ENCODE data around the gene TRMT2B.
"Not testable (repeated sequence)": the region's sequence is repeated elsewhere in the genome, so short reads cannot be mapped to it uniquely, and the experiment has no call there.

Gene TRMT2B, protein sequence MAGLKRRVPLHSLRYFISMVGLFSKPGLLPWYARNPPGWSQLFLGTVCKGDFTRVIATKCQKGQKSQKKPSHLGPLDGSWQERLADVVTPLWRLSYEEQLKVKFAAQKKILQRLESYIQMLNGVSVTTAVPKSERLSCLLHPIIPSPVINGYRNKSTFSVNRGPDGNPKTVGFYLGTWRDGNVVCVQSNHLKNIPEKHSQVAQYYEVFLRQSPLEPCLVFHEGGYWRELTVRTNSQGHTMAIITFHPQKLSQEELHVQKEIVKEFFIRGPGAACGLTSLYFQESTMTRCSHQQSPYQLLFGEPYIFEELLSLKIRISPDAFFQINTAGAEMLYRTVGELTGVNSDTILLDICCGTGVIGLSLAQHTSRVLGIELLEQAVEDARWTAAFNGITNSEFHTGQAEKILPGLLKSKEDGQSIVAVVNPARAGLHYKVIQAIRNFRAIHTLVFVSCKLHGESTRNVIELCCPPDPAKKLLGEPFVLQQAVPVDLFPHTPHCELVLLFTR

DNA sequence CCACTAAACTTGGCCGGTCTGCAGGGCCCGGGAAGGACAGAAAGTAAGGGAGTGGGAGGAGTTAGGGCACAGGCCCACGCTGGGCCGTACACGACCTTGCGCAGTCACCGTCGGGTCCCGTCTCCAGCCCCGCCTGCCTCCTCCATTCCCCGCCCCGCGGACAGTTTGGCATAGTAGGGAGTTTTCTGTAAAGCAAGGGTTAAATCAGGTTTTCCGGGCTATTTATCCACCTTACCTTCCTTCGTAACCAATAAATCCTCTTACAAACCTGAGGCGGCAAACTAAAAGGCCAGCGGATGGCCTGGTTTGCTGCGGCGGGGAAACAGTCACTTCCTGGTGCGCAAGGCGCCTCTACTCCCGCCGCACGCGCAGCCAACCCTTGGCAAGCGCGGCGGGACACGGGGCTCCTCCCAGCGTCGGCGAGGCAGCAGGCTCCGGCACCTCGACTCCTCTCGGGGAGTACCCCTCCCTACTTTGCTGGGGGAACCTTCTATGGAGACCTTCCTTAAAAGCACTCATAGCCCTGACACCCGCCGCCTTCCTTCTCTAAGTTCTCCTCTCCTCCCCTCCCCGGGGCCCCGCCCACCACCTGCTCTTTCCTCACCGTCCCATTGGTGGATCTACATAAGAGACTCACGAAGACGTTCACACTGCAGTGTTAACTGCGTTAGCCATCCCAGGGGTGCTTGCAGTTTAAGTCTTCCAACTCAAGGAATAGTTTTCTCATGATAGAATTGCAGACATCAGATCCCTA, at the start of gene TRMT2B:
Gene TRMT2B, minus strand, starts transcription at position 563 of the 754 bp plus-strand sequence. CDS start 9,822 bp downstream, outside the sequence.
- DNase-seq, result peak; percentile 82

GRCh38 chrX:101097546-101098453, 45.9 kb upstream of the TRMT2B start, which contains the start of gene CENPI:
Gene CENPI (plus strand): TSS chrX:101098204. CDS start chrX:101101071, 2,867 bp downstream.
- peak; percentile 94 for DNase-seq

- no peak for DNase-seq
These were observed 39.9 kb upstream of the TRMT2B start for GRCh38 chrX:101091817-101092216.

DNA sequence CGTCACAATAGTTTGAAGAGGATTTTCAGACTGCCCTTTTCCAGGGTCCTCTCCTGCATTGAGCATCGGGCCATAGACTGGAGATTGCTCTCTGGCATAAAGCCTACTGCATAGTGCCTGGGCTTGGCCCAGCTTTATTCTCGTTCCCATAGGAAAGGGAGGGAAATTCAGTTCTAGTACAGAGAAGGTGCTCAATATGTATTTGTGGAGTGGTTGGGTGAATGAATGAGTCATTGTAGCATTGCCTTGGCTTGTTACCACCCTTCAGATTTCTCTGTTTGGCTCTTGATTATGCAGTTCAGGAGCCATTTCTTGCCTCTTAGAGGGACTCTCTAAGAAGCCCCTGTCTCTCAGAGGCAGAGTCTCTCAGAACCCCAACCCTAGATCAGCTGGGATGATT, 29.3 kb upstream of the TRMT2B start:
- no peak for DNase-seq

- DNase-seq, result no peak
These were observed 28.6 kb upstream of the TRMT2B start for GRCh38 chrX:101080326-101081124.

DNA sequence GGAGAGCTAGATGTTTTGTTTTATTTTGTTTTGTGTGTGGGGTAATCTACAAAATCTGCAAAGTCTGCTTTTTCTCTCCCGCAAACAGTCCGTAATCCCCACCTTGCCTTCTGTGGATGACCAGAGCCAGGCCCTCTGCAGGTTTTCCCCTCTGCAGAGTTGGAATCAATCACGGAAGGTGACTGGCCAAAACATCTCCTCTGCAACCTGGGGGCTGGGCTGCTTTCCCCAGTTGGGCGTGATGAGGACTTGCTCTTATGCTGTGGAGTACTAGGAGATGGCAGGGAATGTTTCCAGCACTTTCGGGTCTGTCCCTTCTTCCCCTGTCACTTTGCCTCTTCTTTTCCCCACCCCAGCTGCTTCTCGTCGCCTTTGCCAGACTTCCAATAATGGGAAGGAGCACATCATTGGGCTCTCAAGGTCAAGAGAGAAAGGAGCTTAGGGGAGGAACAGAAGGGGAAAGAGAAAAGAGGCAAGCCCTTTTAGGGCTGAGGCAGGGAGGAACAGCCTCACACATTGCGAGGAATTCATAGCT, 27.9 kb upstream of the TRMT2B start:
- DNase-seq, result no peak

- no peak for DNase-seq
These were observed 27.0 kb upstream of the TRMT2B start, which contains the start of gene TMEM35A for GRCh38 chrX:101078716-101079598. Gene TMEM35A (plus strand): TSS chrX:101078879. CDS start chrX:101079003, 124 bp downstream.

- no peak for DNase-seq
These were observed 19.7 kb upstream of the TRMT2B start for GRCh38 chrX:101071582-101071981.

DNA sequence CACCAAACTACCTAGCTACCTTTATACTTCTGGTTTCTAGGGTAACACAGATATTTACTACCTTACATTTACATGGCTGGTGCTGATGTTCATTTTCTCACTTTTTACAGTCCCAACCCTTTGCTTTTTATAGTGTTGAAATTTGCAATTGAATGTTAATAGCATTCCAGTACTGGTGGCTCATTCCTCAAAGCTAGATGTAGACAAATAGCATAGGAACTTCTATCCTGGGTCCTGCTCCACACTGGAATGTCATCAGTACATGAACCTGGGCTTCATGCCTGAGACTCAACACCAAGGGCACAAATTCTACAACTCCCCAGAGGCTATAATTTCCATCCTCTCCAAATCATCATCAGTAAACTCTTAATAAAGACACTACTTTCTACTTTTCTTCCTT, 10.3 kb upstream of the TRMT2B start:
- DNase-seq, result no peak

DNA sequence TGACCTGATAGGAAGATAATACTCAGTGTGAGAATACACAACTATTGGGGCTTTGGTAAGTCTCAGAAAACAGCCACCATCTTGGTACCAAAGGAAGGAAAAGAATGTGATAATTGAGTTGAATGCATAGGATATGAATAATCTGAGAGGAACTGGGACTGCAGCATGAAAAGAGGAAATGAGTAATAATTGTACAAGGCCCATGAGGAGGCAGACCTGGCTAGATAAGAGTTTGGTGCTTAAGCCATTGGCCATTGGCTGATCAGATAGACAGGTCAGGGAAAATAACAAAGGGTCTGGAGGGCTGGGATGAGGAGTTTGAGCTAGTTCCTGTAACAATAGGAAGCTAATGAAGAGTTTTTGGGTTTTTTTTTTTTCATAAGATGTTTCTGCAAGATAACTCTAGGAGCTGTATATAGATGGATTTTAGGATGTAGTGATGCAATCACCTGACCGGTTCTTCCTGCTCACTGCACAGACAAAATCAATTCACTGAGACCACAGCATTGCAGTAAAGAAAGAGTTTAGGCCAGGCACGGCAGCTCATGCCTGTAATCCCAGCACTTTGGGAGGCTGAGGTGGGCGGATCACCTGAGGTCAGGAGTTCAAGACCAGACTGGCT, 5.3 kb upstream of the TRMT2B start:
- DNase-seq, result peak; percentile 46

DNA sequence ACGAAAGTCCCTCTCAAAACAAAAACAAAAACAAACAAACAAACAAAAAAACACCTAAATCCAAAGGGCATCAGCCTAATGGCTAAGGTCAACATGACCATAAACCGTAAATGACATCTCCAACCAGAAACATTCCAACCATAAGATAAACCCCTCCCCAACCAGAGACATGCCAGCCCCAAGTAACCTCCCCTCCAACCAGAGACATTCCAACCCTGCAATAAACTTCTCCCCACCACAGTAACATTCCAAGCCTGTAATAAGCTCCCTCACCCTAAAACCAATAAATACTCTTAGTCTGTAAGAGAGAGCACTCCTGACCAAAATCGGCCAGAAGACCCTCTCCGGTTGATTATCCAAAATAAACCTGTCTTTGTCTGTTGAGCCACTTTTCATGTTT, 4.6 kb upstream of the TRMT2B start:
- DNase-seq, result not testable (repeated sequence)

DNA sequence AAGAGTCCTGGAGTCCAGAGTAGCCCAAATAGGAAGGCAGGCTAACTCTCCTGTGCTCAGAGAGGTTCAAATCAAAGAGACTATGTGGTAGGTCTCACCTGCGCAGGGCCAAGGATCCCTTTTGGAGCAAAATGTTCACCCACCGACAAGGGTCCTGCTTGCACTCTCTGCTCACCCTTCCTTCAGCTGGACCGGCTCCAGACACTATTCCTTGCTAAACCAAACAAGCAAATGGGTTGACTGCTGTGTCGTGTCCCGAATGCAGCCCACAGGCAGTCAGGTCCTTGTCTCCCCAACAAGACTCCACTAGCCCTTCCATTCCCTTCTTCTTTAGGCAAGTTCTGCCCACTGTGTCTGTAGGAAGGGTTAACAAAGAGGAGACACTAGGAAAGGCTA, 760 bp downstream of the TRMT2B start:
- DNase-seq, result peak; percentile 3

DNA sequence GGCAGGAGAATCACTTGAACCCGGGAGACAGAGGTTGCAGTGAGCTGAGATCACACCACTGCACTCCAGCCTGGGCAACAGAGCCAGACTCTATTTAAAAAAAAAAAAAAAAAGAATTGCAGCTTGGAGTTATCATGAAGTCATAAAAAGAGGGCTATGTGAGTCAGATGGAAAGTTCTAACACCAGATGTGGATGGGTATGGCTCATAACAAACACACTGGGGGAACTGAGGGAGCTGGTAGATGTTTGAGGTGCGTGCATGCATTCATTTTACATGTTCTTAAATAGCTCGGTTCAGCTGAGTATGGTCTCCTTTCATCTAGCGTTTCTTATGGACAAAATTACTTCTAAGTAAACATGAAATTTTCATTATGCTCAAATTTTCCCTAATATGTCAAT, 11.7 kb downstream of the TRMT2B start:
- peak; percentile 51 for DNase-seq

DNA sequence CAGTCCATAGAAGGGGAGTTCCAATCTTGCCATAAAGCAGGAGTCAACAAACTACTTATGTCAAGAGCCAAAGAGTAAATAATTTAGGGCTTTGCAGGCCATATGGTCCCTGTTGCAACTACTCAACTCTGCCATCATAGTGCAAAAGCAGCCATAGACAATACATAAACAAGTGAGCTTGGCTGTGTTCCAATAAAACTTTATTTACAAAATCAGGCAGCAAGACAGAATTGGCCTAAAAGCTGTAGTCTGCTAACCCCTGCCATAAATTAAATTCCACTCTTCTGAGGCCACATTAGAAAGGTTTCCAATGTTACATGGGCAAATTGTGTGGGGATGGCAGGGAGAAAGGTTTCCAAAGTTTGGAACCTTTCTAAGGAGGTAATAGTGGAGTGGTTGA, 14.7 kb downstream of the TRMT2B start:
- no peak for DNase-seq

DNA sequence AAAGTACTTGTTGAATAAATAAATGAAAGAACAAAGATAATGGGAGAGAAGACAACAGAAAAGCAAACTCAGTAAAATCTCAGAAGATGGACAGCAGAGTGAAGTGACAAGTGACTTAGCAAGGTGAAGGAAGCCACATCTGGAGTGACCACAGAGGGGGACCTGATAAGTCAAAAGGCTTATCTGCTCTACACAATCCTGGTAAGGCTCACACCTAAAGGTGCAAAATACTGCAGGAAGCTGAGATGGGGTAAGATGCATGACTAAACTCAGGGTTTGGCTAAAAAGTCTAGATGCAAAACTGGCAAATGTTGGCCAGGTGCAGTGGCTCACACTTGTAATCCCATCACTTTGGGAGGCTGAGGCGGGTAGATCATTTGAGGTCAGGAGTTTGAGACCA, 22.2 kb downstream of the TRMT2B start:
- DNase-seq, result no peak

- no peak for DNase-seq
These were observed 23.3 kb downstream of the TRMT2B start for GRCh38 chrX:101028562-101028961.

GRCh38 chrX:101025126-101025525, 26.8 kb downstream of the TRMT2B start:
- no peak for DNase-seq

DNA sequence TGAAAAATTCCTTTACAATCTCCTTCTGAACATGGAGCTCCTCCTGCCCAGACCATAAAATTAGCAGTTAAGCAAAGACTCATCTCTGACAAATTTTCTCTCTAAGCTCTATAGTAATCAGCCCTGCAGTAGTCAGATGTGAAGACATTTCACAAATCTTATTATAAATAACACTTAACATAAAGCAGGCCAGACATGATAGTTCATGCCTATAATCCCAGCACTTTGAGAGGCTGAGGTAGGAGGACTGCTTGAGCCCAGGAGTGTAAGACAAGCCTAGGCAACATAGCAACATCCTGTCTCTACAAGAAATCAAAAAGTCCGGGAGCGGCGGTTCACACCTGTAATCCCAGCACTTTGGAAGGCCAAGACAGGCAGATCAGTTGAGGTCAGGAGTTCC, 29.9 kb downstream of the TRMT2B start:
- DNase-seq, result no peak

DNA sequence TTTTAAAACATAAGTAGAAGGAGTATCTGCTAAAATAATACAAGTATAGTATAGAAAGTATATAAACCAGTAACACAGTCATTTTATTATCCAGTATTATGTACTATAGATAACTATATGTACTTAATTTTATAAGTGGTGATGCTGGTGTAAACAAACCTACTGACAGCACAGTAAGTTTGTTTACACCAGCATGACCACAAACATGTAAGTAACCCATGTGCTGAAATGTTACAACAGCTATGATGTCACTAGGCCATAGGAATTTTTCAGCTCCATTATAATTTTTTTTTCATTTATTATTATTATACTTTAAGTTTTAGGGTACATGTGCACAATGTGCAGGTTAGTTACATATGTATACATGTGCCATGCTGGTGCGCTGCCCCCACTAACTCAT, 39.9 kb downstream of the TRMT2B start:
- not testable (repeated sequence) for DNase-seq

DNA sequence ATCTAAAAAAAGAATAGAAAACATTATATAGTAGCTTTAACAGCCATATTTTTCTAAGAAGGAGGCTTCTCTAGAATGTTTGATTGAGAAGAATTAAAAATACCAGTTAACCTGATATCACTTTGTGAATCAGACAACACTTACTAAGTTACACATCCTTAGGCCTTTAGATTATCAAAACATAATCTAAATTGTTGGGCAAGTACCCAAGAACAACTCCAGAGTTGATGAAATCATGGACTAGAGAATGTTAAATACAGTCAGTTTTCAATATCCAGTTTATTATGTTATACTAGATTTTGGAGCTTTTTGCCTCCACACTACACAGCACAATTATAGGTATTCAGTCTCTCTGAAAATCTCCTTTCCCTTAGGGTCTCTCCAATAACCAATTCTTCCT, 42.8 kb downstream of the TRMT2B start:
- DNase-seq, result no peak

Measured in activated CD4-positive, alpha-beta T cell treated with anti-CD3 and anti-CD28 coated beads, Interleukin-2, Interleukin-6, amounts not matched to agents 100 ng/mL and 50 ng/mL, durations not matched to agents 16 hours and 8 hours (primary cell).